ENCODE measurements around the gene TRIM24. TPM values are rescaled to one million over a fixed set of nuclear protein-coding genes. Genes with fewer than 3 reads are reported as not detected.

TRIM24 gene
- total and polyA plus RNA-seq, 2 of the 13 experiments (the other 11 are each of a cell fraction or from before 2014, with no cell fraction given) = 100 to 106 TPM

DNA sequence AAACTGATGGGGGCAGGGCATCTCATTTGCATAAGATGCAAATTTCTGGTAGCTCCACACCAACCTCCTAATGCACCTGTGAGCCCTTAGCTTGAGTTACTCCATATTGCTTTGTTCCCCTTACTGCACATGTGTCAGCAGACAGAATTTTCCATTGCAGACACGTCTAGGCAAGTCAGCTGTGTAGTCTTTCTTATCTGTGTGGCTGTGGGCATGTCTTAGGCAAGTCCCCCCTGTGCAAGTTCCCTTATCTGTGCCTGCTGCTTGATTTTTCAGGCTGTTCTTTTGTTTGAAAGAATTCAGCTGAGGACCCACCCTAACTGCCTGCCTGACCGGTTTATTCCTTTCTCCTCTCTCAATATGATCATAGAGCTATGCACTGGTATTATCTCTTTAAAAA is 28.5 kb upstream of the TRIM24 start:
- no peaks in the 10 kb centered on the region for H3K36me3 ChIP-seq (replicated peaks in 1 of 2; ENCODE audit: control insufficient read depth in 1 of 2, insufficient read depth in 2 of 2, low read length in 2 of 2)
- no peaks in the 10 kb centered on the region for H3K27me3 ChIP-seq (ENCODE audit: control insufficient read depth in 1 of 2, insufficient read depth in 2 of 2, low read length in 2 of 2)
- no peak overlapping the region for H3K27ac ChIP-seq (ENCODE audit: extremely low read length, insufficient read depth, low read length)
- in situ Hi-C loops (cut with HindIII; ENCODE audit: extremely low pct_ligation_motif_present, low pct_unique_long_range_greater_than_20kb) (loop anchor here (25.0 kb wide), 1 partner anchor 306 kb away; no protein-coding TSS in a partner anchor), intact Hi-C loops (cut with micrococcal nuclease; ENCODE audit: unreplicated experiment) (loop anchor here (10.0 kb wide), 1 partner anchor 1773 kb away; no protein-coding TSS in a partner anchor)
- no peak overlapping the region for H3K4me2 ChIP-seq (ENCODE audit: low read depth, low read length)
- CTCF ChIA-PET (ENCODE audit: low intra/inter-chr PET ratio, low total read pairs) = no interaction called here
- POLR2A ChIA-PET = interaction anchor here (0.7 kb wide), 1 partner anchor 28 kb away, joined by 3 read pairs; no protein-coding TSS in a partner anchor
- H4K20me1 ChIP-seq (ENCODE audit: insufficient read depth, low read length) = no peaks in the 10 kb centered on the region
- H3K4me3 ChIP-seq (replicated peaks in 1 of 3; ENCODE audit: insufficient read depth in 1 of 3, low read depth in 2 of 3, low read length in 3 of 3) = no peak overlapping the region
- H3K79me2 ChIP-seq (ENCODE audit: insufficient read depth, low read length) = no peaks in the 10 kb centered on the region
- FAIRE-seq = no peak
- H3K9ac ChIP-seq (ENCODE audit: insufficient read depth, low read depth, low read length) = no peak overlapping the region
- no peak for DNase-seq (ENCODE audit: low spot score)
- H2AFZ ChIP-seq (ENCODE audit: low read length) = no peak overlapping the region
- 93% methylated on average over 2 of the region's 2 CpGs for WGBS (ENCODE audit: low lambda C conversion rate)
- peaks cover 46% of the 10 kb centered on the region for H3K9me3 ChIP-seq (ENCODE audit: low read length)
- no TSS peak for BruUV-seq (replicated peaks)
- no peak for ATAC-seq
- H3K4me1 ChIP-seq (ENCODE audit: insufficient read depth, low read length) = no peaks in the 10 kb centered on the region
- TF ChIP-seq ZNF343 (CRISPR knock-in tag; IDR thresholded peaks at IDR 0.05) = no peak
- TF ChIP-seq RNF219 (CRISPR knock-in tag; IDR thresholded peaks at IDR 0.05) = no peak
- TF ChIP-seq, protein P1, sequence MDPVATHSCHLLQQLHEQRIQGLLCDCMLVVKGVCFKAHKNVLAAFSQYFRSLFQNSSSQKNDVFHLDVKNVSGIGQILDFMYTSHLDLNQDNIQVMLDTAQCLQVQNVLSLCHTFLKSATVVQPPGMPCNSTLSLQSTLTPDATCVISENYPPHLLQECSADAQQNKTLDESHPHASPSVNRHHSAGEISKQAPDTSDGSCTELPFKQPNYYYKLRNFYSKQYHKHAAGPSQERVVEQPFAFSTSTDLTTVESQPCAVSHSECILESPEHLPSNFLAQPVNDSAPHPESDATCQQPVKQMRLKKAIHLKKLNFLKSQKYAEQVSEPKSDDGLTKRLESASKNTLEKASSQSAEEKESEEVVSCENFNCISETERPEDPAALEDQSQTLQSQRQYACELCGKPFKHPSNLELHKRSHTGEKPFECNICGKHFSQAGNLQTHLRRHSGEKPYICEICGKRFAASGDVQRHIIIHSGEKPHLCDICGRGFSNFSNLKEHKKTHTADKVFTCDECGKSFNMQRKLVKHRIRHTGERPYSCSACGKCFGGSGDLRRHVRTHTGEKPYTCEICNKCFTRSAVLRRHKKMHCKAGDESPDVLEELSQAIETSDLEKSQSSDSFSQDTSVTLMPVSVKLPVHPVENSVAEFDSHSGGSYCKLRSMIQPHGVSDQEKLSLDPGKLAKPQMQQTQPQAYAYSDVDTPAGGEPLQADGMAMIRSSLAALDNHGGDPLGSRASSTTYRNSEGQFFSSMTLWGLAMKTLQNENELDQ (CRISPR knock-in tag; IDR thresholded peaks at IDR 0.05; ENCODE audit: borderline replicate concordance) = no peak
- TF ChIP-seq ZFP36 (IDR thresholded peaks at IDR 0.05; ENCODE audit: borderline replicate concordance, low read depth, low read length, partially characterized antibody) = peak; percentile 92
- peak; percentile 99 for TF ChIP-seq ZNF780A (CRISPR knock-in tag; IDR thresholded peaks at IDR 0.05)
- no peak for TF ChIP-seq SMAD9 (CRISPR knock-in tag; IDR thresholded peaks at IDR 0.05)
- TF ChIP-seq PTBP1 (IDR thresholded peaks at IDR 0.05; ENCODE audit: low read depth, low read length, poor library complexity, severe bottlenecking) = no peak
- no peak for TF ChIP-seq JUN (CRISPR knock-in tag; IDR thresholded peaks at IDR 0.05)
- no peak for TF ChIP-seq ZNF33A (CRISPR knock-in tag; IDR thresholded peaks at IDR 0.05; ENCODE audit: borderline replicate concordance)
- TF ChIP-seq PATZ1 (CRISPR knock-in tag; IDR thresholded peaks at IDR 0.05) = no peak
- no peak for TF ChIP-seq KLF11 (CRISPR knock-in tag; IDR thresholded peaks at IDR 0.05)
- peak; percentile 96 for TF ChIP-seq TP53 (CRISPR knock-in tag; conservative IDR thresholded peaks at IDR 0.05)
- no peak for TF ChIP-seq SCMH1 (CRISPR knock-in tag; IDR thresholded peaks at IDR 0.05; ENCODE audit: borderline replicate concordance)
